Activated CD4-positive, CD25-positive, alpha-beta regulatory T cell treated with anti-CD3 and anti-CD28 coated beads, Interleukin-2, amount 50 U/mL, for 24 hours (primary cell): ENCODE measurements around the gene AUTS2.

Source experiments
- ATAC-seq, 2 donors: fragments of 150-1000 bp; cut with Tn5 transposase; one replicate each; pipeline ENCODE4 v1.10.0; 2021; ENCODE audit warnings: mild to moderate bottlenecking in 1 of 2, moderate library complexity in 1 of 2

Gene AUTS2

DNA sequence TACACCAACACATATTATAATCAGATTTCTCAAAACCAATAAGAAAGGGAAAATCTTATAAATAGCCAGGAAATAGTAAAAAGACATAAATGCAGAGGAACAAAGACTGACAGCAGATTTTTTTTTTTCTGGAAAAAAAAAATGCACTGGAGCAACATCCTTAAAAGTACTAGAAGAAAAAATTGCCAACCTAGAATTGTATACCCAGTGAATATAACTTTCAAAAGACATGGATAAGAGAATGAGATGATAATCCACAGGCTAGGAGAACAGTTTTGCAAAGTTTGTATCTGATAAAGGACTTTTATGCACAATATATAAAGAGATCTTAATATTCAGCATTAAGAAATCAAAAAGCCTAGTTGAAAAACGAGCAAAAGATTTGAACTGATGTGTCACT, 554.0 kb downstream of the AUTS2 start:
- ATAC-seq: no peak

- ATAC-seq: no peak
Observed at GRCh38 chr7:70153933-70154332, 555.7 kb downstream of the AUTS2 start.

DNA sequence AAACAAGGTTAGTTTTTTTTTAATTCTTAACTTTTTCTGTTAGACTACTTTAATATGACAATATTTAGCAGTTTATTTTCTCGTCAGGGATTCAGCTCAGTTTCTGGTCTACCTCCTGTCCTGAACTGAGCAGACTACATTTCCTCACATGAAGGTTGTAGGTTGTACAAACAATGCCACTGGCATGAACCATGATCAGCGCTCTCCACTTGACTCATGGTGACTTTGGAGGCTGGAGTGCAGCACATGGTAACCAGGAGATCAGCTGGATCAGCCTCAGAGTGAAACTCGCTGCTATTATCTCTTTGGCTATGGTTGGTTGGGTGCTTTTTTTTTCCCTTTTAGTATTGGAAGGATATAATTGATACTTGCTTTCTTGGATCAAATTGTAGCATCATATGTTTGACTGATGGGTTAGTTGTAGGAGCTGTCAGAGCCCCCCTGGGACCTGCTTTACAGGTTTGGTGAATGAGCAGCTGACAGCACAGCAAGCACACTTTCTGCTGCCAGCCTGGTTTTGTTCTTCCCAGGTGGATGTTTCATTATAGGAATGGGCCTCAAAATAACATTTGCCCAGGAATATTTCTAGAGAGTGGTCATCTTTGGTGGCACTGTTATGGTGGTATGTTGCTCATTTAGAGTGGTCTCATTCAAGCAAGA, 556.4 kb downstream of the AUTS2 start:
- ATAC-seq: no peak

GRCh38 chr7:70156057-70156456, 557.8 kb downstream of the AUTS2 start:
- ATAC-seq: no peak

DNA sequence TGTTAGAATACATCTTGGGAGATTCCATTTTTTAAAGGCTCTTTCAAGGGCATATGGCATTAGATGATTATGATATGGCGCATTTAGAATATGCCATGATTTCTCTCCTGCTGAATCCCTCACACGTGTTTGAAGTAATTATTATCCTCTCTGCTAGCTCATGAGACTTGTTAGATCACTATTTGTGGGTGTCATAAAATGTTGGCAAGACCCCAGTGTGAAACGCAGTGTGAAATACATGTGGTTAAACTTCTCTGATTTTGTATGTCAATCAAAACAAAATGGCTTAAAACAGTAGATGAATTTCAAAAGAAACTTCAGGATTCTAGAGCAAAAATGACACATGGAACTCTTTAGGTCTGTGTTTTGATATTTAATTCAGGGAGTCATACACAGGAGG, 560.8 kb downstream of the AUTS2 start:
- no peak for ATAC-seq

GRCh38 chr7:70165477-70166170, 567.3 kb downstream of the AUTS2 start:
- no peak for ATAC-seq

DNA sequence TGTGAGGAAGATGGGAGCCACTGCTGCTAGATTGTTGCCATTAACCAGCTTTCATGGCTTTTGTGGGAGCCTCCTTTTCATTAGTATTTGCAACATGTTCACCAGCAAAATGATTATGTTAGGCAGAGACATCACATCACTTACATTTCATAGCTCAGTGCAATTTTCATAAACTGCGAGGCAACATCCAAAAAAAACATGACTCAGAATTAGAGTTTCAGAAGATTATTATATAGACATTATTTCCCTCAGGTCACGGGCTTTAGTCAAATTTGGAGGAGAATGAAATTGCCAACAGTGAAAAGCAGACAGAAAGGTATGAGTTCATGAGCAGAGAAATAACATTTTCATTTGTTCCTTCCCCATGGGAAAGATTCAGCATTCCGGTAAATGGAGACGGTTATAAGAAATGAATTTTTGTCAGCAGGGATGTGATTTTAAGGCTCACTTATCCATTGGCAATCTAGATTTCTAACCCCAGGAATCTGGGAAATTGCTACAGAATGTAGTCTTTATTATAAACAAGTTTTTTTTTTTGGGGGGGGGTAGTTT, 573.2 kb downstream of the AUTS2 start:
- no peak for ATAC-seq

DNA sequence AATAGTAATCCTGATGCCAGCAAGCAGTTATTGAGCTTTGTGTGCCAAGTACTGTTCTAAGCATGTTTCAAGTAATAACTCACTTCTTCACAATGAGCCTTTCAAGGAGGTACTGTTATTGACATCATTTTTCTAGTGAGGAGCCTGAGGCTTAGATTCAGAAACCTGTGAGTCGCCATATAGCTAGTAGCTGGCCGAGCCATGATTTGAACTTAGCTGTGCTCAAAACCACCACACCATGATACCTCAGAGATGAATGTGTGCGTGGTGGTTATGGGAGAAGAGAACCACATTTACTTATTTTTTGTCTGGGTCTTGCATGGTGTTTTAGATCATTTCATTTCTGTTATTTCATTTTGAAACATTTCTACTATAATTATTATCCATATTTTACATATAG, 578.9 kb downstream of the AUTS2 start:
- no peak for ATAC-seq

GRCh38 chr7:70178211-70178610, 579.9 kb downstream of the AUTS2 start:
- ATAC-seq: no peak

- no peak for ATAC-seq
Observed at GRCh38 chr7:70178787-70179186, 580.5 kb downstream of the AUTS2 start.

DNA sequence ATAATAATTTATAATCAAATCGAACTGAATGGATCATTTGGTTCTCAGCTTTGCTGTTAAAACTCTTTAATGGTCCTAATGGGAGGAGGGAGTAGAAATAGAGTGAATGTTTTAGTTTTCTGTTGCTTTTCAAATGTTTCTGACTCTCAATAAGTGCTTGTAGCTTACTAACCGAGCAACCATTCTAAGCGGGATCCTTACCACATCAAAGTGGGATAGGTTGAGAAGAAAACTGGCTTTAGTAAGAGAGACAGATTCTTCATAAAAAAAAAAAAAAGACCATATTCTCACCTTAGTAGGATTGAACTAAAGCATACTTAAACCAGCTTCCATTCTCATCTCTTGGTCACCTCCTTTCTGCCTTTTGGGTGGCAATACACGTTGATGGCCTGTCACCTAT, 584.2 kb downstream of the AUTS2 start:
- ATAC-seq: no peak

DNA sequence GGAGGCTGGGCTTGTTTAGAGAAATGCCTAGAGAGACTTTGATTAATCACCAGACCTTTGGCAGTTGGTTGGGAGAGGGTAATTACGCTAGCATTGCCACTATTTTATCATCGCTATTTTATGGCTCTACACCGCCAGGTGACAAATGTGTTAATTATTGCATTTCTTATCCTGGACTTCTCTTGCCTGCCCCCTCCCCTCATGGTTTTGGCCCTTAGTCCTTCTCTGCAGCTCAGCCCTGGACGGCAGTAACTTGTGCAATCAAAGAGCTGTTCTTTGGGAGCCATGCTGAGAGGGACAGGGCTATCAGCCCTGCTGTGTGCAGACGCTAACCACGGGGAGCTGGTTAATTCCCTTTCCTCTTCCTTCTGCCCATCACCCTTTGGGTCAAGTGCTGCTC, 585.0 kb downstream of the AUTS2 start:
- no peak for ATAC-seq

- ATAC-seq: no peak
Observed at GRCh38 chr7:70188901-70189650, 590.8 kb downstream of the AUTS2 start.

GRCh38 chr7:70189776-70190175, 591.5 kb downstream of the AUTS2 start:
- ATAC-seq: no peak

DNA sequence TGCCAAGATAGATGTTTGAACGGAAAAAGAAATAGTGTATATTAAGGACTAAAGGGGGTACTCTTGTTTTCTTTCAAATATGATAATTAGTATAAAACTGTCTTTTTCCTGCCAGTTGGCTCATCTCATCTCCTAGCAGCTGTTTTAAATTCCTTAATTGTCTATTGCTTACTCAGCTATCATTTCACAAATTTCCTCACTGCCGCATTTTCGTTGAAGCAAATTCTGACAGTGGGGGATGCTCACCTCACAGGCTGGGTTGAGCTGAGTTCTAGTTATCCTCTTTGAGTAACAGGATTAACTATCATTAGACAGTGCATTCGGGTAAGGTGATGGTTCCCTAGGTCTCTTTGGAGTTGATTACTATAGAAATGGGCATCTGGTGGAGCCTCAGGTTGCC, 592.0 kb downstream of the AUTS2 start:
- no peak for ATAC-seq

GRCh38 chr7:70193514-70193913, 595.2 kb downstream of the AUTS2 start:
- no peak for ATAC-seq

DNA sequence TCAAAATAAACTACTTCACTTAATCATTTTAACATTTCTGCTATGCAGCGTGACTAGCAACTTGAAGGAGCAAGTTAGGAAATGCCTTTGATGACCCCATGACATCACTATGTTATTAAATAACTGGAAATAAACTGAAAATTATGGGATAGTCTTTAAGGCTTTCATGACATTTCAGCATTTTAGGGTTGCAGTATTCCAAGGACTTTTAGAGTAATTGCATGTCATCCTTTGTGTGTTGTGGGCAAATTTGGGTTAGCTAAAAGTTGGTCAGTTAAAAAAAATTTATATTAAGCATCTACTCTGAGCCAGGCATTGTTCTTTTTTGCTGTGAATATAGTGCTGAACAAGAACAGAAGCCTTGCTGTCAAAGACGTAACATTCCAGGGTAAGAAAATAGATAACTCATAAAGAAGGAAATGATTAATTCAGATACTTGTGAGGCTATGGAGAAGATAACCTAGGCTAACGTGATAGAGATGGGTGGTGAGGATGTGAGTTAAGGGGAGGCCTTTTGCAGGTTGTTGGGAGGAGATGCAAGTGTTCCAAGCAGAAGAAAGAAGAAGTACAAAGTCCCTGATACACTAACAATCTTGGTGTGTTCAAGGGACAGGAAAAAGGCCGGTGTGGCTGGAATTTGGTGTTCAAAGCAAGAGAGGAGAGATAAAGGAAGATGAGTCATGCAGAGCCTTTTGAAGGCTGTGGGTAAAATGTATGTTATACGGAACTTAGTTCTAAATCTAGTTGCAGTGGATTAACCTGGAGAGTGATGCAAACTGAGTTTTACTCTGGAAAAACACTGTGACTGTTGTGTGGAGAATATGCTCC, 610.2 kb downstream of the AUTS2 start:
- ATAC-seq: no peak

GRCh38 chr7:70210200-70210935, 612.1 kb downstream of the AUTS2 start:
- no peak for ATAC-seq

DNA sequence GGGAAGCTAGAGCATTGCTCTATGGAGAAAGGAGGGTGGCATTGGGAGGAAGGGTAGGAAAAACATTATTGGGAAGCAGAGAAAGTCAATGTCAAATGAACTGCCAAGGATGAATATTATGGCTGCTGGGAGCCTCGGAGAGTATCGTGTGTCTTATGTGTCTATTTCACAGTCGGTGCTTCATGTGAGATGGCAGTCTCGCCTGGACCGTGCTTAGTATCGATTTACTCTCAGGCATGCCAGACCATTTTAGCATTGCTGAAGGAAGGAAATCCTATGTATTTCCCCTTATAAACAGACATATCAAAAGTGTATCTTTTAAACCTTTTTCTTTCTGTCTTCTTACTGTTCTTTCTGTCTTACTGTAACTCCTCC, 612.6 kb downstream of the AUTS2 start:
- ATAC-seq: no peak

GRCh38 chr7:70212281-70212680, 614.0 kb downstream of the AUTS2 start:
- ATAC-seq: no peak

DNA sequence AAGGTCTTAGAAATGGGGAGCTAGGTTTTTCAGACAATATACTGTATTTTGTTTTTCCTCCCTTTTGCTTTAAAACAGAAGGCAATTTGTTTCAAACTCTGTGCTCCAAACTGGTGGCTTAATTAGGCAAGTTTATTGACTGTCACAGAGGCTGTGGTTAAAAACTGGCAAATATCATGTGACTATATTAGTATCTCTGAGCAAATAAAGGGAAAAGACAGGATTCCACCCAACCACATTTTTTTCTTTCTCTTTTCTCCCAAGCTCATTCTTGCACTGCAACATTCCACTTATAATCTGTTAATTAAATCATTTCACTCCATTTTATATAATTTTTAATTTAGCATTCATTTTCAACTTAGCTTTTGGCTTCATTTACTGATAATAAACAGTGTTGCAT, 615.8 kb downstream of the AUTS2 start:
- ATAC-seq: no peak

DNA sequence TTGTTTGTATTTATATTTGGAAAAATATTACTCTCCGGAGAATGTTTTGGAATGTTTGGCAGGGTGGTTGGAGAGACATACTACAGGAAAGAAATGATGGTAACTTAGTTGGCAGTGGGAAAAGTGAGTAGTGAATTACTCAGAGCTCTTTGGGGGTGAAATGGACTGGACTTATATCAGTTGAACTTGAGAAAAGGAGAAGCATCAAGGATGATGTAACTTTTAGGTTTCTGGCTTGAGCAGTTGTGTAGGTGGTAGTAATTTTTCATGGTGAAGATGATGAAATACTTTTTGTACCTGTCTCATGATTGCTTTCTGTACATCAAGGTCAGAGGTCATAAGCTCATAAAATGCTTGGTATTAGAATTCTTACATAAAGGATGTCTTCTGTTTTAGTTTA, 617.2 kb downstream of the AUTS2 start:
- no peak for ATAC-seq
